T-helper 2 cell (primary cell): ENCODE measurements around the gene OR5AC2.

ENCODE experiments used
- DNase-seq, 5 experiments: peaks; one replicate each; pipeline versions ENCODE4 v3.0.0 to v3.0.0-alpha.2; 2012 to 2022
- total RNA-seq, 2 donors: gene quantifications; one replicate each; lab custom pipeline; 2026; lab: John Stamatoyannopoulos, UW

OR5AC2 gene
- total RNA-seq, result 0 reads per million in 2 donors

GRCh38 chr3:98086873-98087272 lies at the start of gene OR5AC2:
Gene OR5AC2, plus strand, starts transcription at chr3:98087173. Its CDS starts 0 bp downstream, at chr3:98087173.
- DNase-seq, result no peak

GRCh38 chr3:98038286-98038685 lies 48.7 kb upstream of the OR5AC2 start:
- DNase-seq, result peak in 1 of 5 experiments; percentile 76

- no peak for DNase-seq
Observed at GRCh38 chr3:98038876-98039275, 48.1 kb upstream of the OR5AC2 start.

GRCh38 chr3:98039322-98040024 lies 47.5 kb upstream of the OR5AC2 start:
- peak in 4 of 5 experiments; percentile 53 to 93 (median 64) for DNase-seq

- DNase-seq, result no peak
Observed at GRCh38 chr3:98041350-98041749, 45.6 kb upstream of the OR5AC2 start.

- DNase-seq, result no peak
Observed at GRCh38 chr3:98048586-98048985, 38.4 kb upstream of the OR5AC2 start.

- DNase-seq, result no peak
Observed at GRCh38 chr3:98049271-98049670, 37.7 kb upstream of the OR5AC2 start.

- DNase-seq, result no peak
Observed at GRCh38 chr3:98056035-98056434, 30.9 kb upstream of the OR5AC2 start.

- no peak for DNase-seq
Observed at GRCh38 chr3:98057631-98058030, 29.3 kb upstream of the OR5AC2 start.

- DNase-seq, result no peak
Observed at GRCh38 chr3:98058244-98058960, 28.6 kb upstream of the OR5AC2 start.

GRCh38 chr3:98068824-98069223 lies 18.1 kb upstream of the OR5AC2 start:
- DNase-seq, result no peak

GRCh38 chr3:98070840-98071239 lies 16.1 kb upstream of the OR5AC2 start:
- no peak for DNase-seq

GRCh38 chr3:98073486-98073885 lies 13.5 kb upstream of the OR5AC2 start:
- DNase-seq, result no peak

- no peak for DNase-seq
Observed at GRCh38 chr3:98095882-98096281, 8.9 kb downstream of the OR5AC2 start.

- DNase-seq, result no peak
Observed at GRCh38 chr3:98099848-98100247, 12.9 kb downstream of the OR5AC2 start.

GRCh38 chr3:98108162-98108561 lies 21.2 kb downstream of the OR5AC2 start:
- DNase-seq, result no peak

GRCh38 chr3:98109807-98110549 lies 23.0 kb downstream of the OR5AC2 start:
- DNase-seq, result no peak

GRCh38 chr3:98110550-98110908 lies 23.6 kb downstream of the OR5AC2 start:
- no peak for DNase-seq

- DNase-seq, result no peak
Observed at GRCh38 chr3:98114264-98114663, 27.3 kb downstream of the OR5AC2 start.

GRCh38 chr3:98115717-98116116 lies 28.7 kb downstream of the OR5AC2 start:
- no peak for DNase-seq

- no peak for DNase-seq
Observed at GRCh38 chr3:98130421-98130820, 43.4 kb downstream of the OR5AC2 start, which contains the start of gene OR5H1. Gene OR5H1, plus strand, starts transcription at chr3:98130721. Its CDS starts 1,977 bp downstream, at chr3:98132698.

- DNase-seq, result no peak
Observed at GRCh38 chr3:98136631-98137030, 49.7 kb downstream of the OR5AC2 start.
